Measurements from ENCODE around the gene TNS1. TPM values are rescaled to one million over a fixed set of nuclear protein-coding genes. Genes with fewer than 3 reads are reported as not detected.

TNS1 gene
- total RNA-seq, 4 donors from 2014 or later = 461 to 648 (median 565) TPM

DNA sequence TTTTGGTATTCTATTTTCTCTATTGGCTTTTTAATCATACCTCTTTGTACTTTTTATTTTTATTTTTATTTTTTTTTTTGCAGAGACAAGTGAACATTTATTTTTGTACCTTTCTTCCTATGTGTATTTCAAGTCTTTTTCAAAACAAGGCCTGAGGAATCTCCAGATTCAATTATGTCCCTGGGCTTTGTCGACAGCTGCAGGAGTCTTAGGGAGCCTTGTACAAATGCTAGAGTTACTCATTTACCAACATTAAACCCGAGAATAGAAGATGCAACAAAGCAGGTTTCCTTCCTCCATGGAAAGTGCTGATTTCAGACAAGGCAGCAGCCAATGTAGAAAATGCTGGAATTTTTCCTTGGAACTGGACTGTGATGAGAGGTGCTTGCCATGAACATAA lies 242.8 kb downstream of the TNS1 start:
- H3K4me3 ChIP-seq = no peak overlapping the region
- H3K9me3 ChIP-seq = peaks cover 0 to 14% (median 7%) of the 10 kb centered on the region in 4 donors
- peaks cover 0 to 12% (median 0%) of the 10 kb centered on the region in 3 donors for H3K36me3 ChIP-seq
- H3K4me1 ChIP-seq = peaks cover 0 to 13% (median 0%) of the 10 kb centered on the region in 4 donors
- DNase-seq (ENCODE audit: low spot score in 2 of 2) = no peak
- H3K27ac ChIP-seq = no peak overlapping the region
- WGBS, 2 donors = 49 to 57% methylated on average over 2 of the region's 2 CpGs
- TF ChIP-seq, protein P1, sequence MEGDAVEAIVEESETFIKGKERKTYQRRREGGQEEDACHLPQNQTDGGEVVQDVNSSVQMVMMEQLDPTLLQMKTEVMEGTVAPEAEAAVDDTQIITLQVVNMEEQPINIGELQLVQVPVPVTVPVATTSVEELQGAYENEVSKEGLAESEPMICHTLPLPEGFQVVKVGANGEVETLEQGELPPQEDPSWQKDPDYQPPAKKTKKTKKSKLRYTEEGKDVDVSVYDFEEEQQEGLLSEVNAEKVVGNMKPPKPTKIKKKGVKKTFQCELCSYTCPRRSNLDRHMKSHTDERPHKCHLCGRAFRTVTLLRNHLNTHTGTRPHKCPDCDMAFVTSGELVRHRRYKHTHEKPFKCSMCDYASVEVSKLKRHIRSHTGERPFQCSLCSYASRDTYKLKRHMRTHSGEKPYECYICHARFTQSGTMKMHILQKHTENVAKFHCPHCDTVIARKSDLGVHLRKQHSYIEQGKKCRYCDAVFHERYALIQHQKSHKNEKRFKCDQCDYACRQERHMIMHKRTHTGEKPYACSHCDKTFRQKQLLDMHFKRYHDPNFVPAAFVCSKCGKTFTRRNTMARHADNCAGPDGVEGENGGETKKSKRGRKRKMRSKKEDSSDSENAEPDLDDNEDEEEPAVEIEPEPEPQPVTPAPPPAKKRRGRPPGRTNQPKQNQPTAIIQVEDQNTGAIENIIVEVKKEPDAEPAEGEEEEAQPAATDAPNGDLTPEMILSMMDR (IDR thresholded peaks at IDR 0.05) = no peak
- TF ChIP-seq POLR2A (IDR thresholded peaks at IDR 0.05) (no peak), EP300 (IDR thresholded peaks at IDR 0.05) (no peak)
- no peaks in the 10 kb centered on the region for H3K27me3 ChIP-seq

DNA sequence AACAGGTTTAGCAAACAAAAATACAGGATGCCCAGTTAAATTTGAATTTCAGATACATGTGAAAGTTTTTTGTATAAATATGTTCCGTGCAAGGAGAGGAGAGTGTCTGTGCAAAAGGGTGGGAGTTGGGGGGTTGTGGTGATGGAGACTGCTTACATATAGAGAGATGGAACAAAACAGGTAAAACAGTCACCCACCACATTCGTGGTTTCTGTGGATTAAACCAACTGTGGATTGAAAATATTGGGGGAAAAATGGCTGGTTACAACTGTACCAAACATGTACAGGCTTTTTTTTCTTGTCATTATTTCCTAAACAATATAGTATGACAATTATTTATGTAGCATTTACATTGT lies 245.7 kb downstream of the TNS1 start:
- TF ChIP-seq, protein P1 (IDR thresholded peaks at IDR 0.05) = no peak
- TF ChIP-seq EP300 (IDR thresholded peaks at IDR 0.05) (no peak), POLR2A (IDR thresholded peaks at IDR 0.05) (no peak)
- DNase-seq (ENCODE audit: low spot score in 2 of 2) = no peak
- peaks cover 0 to 42% (median 5%) of the 10 kb centered on the region in 4 donors for H3K4me1 ChIP-seq
- no peaks in the 10 kb centered on the region for H3K27me3 ChIP-seq
- no peak overlapping the region for H3K4me3 ChIP-seq
- H3K27ac ChIP-seq = peak overlapping the region in 1 of 4 donors; percentile 73
- WGBS, 2 donors = 68 to 81% methylated on average over 2 of the region's 2 CpGs
- peaks cover 0 to 5% (median 0%) of the 10 kb centered on the region in 3 donors for H3K36me3 ChIP-seq
- H3K9me3 ChIP-seq = peaks cover 0 to 10% (median 4%) of the 10 kb centered on the region in 4 donors

DNA sequence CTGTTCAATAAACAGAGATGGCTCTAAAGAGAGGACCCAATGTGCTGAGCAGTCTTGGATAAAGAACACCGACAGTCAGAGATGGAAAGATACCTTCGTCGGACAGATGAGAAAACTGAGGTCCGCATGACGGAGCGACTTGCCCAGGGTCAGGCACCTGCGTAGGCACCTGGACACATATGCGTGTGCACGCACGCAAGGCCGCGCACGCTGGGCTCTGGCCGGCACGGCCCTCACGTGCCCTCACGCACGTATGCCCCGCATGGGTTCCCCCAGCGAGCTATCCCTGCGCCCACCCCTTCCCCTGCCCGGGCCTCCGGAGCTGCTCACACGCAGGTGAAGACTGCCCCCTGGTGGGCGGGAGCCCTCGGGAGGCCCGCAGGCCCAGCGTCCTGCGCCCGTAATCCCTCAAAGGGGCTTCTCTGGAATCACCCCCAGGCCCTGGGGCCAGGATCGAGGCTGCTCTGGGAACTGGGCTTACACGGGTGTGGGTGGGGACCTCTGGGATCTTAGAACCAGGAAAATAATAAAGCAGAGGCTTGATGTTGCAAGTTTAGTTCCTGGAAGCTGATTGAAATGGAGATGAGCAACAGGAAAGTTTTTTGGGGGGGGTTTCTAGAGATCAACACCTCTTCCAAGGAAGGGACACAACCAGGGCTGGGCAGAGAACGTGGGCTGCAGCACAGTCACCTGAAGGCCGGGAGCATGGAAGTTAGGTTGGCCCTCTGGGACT lies 246.3 kb downstream of the TNS1 start:
- peaks cover 0 to 5% (median 1%) of the 10 kb centered on the region in 4 donors for H3K9me3 ChIP-seq
- 14 to 18% methylated on average over 34 of the region's 34 CpGs for WGBS, 2 donors
- H3K27me3 ChIP-seq = no peaks in the 10 kb centered on the region
- H3K36me3 ChIP-seq = no peaks in the 10 kb centered on the region
- H3K27ac ChIP-seq = peak overlapping the region in 2 of 4 donors; percentile 6 to 73
- H3K4me3 ChIP-seq = peak overlapping the region in 3 of 4 donors; percentile 5 to 48 (median 10)
- peaks cover 0 to 47% (median 5%) of the 10 kb centered on the region in 4 donors for H3K4me1 ChIP-seq
- peak; percentile 60 to 66 for DNase-seq (ENCODE audit: low spot score in 2 of 2)
- no peak for TF ChIP-seq POLR2A (IDR thresholded peaks at IDR 0.05)
- TF ChIP-seq, protein P1 (IDR thresholded peaks at IDR 0.05) = peak; percentile 88 to 95 (median 93)
- peak in 1 of 2 donors; percentile 19 for TF ChIP-seq EP300 (IDR thresholded peaks at IDR 0.05)

DNA sequence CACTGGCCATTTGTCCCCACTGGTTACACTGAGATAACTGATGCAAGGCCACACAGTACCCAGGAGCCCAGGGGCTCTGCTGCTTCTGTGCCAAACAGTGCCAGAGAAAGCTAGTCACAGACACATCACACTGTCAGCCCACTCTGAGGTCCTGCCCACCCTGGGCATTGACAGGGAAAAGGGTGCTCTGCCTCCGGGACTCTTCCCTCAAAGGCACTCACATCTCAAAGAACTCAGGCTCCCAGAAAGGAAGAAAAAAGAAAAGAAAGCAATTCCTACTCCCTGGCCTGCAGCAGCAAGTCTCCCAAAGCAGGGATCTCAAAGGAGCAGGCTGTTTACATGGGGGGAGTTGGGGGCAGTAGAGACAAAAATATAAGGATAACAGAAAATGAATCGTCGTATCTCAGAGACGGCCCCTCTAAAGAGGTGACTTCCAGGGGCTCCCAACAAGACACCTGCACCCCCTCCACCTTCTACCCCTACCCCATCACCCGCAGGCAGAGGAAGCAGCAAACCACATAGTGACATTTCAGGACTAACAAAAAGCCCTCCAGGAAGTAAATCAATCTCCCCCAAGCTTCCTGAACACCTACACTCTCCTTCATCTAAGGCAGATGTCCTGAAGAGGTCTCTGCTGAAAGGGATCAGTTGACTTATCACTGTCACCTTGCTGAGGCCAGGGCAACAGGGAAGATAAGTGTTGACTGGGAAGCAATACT lies 247.6 kb downstream of the TNS1 start:
- H3K4me3 ChIP-seq = no peak overlapping the region
- H3K27me3 ChIP-seq = no peaks in the 10 kb centered on the region
- H3K4me1 ChIP-seq = peaks cover 0 to 53% (median 7%) of the 10 kb centered on the region in 4 donors
- whole genome bisulfite sequencing, 2 donors = 41 to 59% methylated on average over 5 of the region's 5 CpGs
- no peak for DNase-seq (ENCODE audit: low spot score in 2 of 2)
- peak overlapping the region in 2 of 4 donors; percentile 73 to 76 for H3K27ac ChIP-seq
- TF ChIP-seq POLR2A (IDR thresholded peaks at IDR 0.05) = no peak
- TF ChIP-seq, protein P1 (IDR thresholded peaks at IDR 0.05) = no peak
- TF ChIP-seq EP300 (IDR thresholded peaks at IDR 0.05) = no peak
- no peaks in the 10 kb centered on the region for H3K9me3 ChIP-seq
- no peaks in the 10 kb centered on the region for H3K36me3 ChIP-seq

Measured in tibial nerve (tissue), 4 donors.